Liver (tissue), 3 donors: ENCODE data around the gene USP37.

Experiments
- EGR1 ChIP-seq, 2 donors: IDR thresholded peaks; 2 replicates each; pipeline ENCODE4 v1.6.1; 2016 to 2018; ENCODE audit warnings: antibody characterized with exemption in 2 of 2, low read depth in 2 of 2
- FOXA1 ChIP-seq: IDR thresholded peaks from 2 replicates; pipeline ENCODE4 v1.6.1; 2016; ENCODE audit warnings: antibody characterized with exemption
- HNF4G ChIP-seq: IDR thresholded peaks from 2 replicates; pipeline ENCODE4 v1.6.1; 2016; ENCODE audit warnings: antibody characterized with exemption
- SP1 ChIP-seq: IDR thresholded peaks from 2 replicates; pipeline ENCODE4 v1.6.1; 2018; ENCODE audit warnings: antibody characterized with exemption, mild to moderate bottlenecking
- TF ChIP-seq, protein P1 (sequence below): fragments of 150-350 bp; IDR thresholded peaks from 2 replicates; pipeline ENCODE4 v1.5.1; 2017; ENCODE audit warnings: improper control_type of control experiment, low read depth, low read length; ENCODE audit not compliant: missing input control
- TF ChIP-seq, protein P2 (sequence below): IDR thresholded peaks from 2 replicates; pipeline ENCODE4 v1.6.1; 2016; ENCODE audit warnings: antibody characterized with exemption
- TF ChIP-seq, protein P3 (sequence below): IDR thresholded peaks from 2 replicates; pipeline ENCODE4 v1.6.1; 2016; ENCODE audit warnings: antibody characterized with exemption, mild to moderate bottlenecking
- TF ChIP-seq, protein P4 (sequence below): IDR thresholded peaks from 2 replicates; pipeline ENCODE4 v1.6.1; 2016; ENCODE audit warnings: antibody characterized with exemption
- donor health status: healthy.
- donor health status: healthy.

DNA sequence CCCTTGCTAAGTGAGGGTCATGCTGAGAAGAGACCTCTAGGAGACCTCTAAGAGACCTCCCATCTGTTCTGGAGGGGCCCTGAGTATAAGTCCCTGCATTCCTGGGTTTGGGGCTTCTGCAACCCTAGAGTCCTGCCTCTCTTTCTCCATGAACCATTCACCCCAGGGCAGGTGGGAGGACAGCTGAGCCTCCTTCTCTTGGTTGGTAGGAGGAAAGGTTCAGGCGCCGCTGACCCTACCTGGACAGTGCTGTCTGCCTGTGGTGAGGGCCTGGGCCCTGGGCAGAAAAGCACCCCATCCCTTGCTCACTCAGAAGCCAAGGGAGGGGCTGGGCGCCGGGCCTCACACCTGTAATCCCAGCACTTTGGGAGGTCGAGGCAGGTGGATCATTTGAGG lies 149.8 kb downstream of the USP37 start:
- TF ChIP-seq, protein P1, sequence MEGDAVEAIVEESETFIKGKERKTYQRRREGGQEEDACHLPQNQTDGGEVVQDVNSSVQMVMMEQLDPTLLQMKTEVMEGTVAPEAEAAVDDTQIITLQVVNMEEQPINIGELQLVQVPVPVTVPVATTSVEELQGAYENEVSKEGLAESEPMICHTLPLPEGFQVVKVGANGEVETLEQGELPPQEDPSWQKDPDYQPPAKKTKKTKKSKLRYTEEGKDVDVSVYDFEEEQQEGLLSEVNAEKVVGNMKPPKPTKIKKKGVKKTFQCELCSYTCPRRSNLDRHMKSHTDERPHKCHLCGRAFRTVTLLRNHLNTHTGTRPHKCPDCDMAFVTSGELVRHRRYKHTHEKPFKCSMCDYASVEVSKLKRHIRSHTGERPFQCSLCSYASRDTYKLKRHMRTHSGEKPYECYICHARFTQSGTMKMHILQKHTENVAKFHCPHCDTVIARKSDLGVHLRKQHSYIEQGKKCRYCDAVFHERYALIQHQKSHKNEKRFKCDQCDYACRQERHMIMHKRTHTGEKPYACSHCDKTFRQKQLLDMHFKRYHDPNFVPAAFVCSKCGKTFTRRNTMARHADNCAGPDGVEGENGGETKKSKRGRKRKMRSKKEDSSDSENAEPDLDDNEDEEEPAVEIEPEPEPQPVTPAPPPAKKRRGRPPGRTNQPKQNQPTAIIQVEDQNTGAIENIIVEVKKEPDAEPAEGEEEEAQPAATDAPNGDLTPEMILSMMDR, result no peak
- TF ChIP-seq, protein P2, sequence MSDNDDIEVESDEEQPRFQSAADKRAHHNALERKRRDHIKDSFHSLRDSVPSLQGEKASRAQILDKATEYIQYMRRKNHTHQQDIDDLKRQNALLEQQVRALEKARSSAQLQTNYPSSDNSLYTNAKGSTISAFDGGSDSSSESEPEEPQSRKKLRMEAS, result no peak
- TF ChIP-seq HNF4G, result no peak
- no peak for TF ChIP-seq SP1
- no peak for TF ChIP-seq FOXA1
- no peak for TF ChIP-seq EGR1 (IDR thresholded peaks at IDR 0.05; ENCODE audit: low read depth in 2 of 2)
- TF ChIP-seq, protein P3, sequence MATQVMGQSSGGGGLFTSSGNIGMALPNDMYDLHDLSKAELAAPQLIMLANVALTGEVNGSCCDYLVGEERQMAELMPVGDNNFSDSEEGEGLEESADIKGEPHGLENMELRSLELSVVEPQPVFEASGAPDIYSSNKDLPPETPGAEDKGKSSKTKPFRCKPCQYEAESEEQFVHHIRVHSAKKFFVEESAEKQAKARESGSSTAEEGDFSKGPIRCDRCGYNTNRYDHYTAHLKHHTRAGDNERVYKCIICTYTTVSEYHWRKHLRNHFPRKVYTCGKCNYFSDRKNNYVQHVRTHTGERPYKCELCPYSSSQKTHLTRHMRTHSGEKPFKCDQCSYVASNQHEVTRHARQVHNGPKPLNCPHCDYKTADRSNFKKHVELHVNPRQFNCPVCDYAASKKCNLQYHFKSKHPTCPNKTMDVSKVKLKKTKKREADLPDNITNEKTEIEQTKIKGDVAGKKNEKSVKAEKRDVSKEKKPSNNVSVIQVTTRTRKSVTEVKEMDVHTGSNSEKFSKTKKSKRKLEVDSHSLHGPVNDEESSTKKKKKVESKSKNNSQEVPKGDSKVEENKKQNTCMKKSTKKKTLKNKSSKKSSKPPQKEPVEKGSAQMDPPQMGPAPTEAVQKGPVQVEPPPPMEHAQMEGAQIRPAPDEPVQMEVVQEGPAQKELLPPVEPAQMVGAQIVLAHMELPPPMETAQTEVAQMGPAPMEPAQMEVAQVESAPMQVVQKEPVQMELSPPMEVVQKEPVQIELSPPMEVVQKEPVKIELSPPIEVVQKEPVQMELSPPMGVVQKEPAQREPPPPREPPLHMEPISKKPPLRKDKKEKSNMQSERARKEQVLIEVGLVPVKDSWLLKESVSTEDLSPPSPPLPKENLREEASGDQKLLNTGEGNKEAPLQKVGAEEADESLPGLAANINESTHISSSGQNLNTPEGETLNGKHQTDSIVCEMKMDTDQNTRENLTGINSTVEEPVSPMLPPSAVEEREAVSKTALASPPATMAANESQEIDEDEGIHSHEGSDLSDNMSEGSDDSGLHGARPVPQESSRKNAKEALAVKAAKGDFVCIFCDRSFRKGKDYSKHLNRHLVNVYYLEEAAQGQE, result no peak
- TF ChIP-seq, protein P4, sequence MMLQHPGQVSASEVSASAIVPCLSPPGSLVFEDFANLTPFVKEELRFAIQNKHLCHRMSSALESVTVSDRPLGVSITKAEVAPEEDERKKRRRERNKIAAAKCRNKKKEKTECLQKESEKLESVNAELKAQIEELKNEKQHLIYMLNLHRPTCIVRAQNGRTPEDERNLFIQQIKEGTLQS, result no peak
